Neural progenitor cell (in vitro differentiated cells): ENCODE measurements around the gene RBM42. TPM values are rescaled to one million over a fixed set of nuclear protein-coding genes. Genes with fewer than 3 reads are reported as not detected.

Source experiments
- DNase-seq: peaks from one replicate; pipeline ENCODE4 v3.0.0-alpha.2; 2016; ENCODE audit warnings: low spot score
- H2AFZ ChIP-seq: fragments of 200-600 bp; sonication (generic); replicated peaks from 2 replicates; pipeline ENCODE4 v1.6.1; 2016; ENCODE audit warnings: antibody characterized with exemption
- H3F3A ChIP-seq: fragments of 200-600 bp; sonication (generic); 2 replicates; pipeline ENCODE4 v1.6.1; 2016; ENCODE audit warnings: antibody characterized with exemption, low read depth
- H3K27ac ChIP-seq: fragments of 200-600 bp; sonication (generic); 2 replicates; pipeline ENCODE4 v1.5.1; 2016; ENCODE audit warnings: mild to moderate bottlenecking
- H3K27me3 ChIP-seq: fragments of 200-600 bp; sonication (generic); 2 replicates; pipeline ENCODE4 v1.6.1; 2016; ENCODE audit warnings: mild to moderate bottlenecking, moderate library complexity
- H3K36me3 ChIP-seq: fragments of 200-600 bp; sonication (generic); 2 replicates; pipeline ENCODE4 v1.5.1; 2016
- H3K4me1 ChIP-seq: fragments of 200-600 bp; sonication (generic); 2 replicates; pipeline ENCODE4 v1.6.1; 2016; ENCODE audit warnings: mixed run types
- H3K4me2 ChIP-seq: fragments of 200-600 bp; sonication (generic); 2 replicates; pipeline ENCODE4 v1.6.1; 2016
- H3K4me3 ChIP-seq: fragments of 200-600 bp; sonication (generic); 2 replicates; pipeline ENCODE4 v1.5.1; 2016
- H3K79me2 ChIP-seq: fragments of 200-600 bp; sonication (generic); 2 replicates; pipeline ENCODE4 v1.6.1; 2016; ENCODE audit warnings: low read depth
- H3K9ac ChIP-seq: fragments of 200-600 bp; sonication (generic); 2 replicates; pipeline ENCODE4 v1.6.1; 2016
- H3K9me3 ChIP-seq: fragments of 200-600 bp; sonication (generic); 2 replicates; pipeline ENCODE4 v1.5.1; 2016; ENCODE audit warnings: low read depth
- H4K20me1 ChIP-seq: fragments of 200-600 bp; sonication (generic); 2 replicates; pipeline ENCODE4 v1.6.1; 2016; ENCODE audit warnings: low read depth
- H3K27ac Mint-ChIP-seq: 3 replicates; pipeline ENCODE4 v1.8.0; 2021; ENCODE audit warnings: mixed read lengths
- H3K27me3 Mint-ChIP-seq: 2 replicates; pipeline ENCODE4 v1.8.0; 2022; ENCODE audit warnings: low read depth, mild to moderate bottlenecking, inconsistent platforms, moderate library complexity, mixed read lengths; ENCODE audit not compliant: insufficient read depth
- H3K36me3 Mint-ChIP-seq: 3 replicates; pipeline ENCODE4 v1.8.0; 2021; ENCODE audit warnings: mixed read lengths
- H3K4me1 Mint-ChIP-seq: 3 replicates; pipeline ENCODE4 v1.8.0; 2021; ENCODE audit warnings: mixed read lengths
- H3K4me3 Mint-ChIP-seq: 3 replicates; pipeline ENCODE4 v1.8.0; 2021; ENCODE audit warnings: mild to moderate bottlenecking, moderate library complexity, mixed read lengths
- H3K9me3 Mint-ChIP-seq: 3 replicates; pipeline ENCODE4 v1.8.0; 2020; ENCODE audit warnings: mixed read lengths
- EZH2 ChIP-seq: fragments of 200-600 bp; sonication (generic); IDR thresholded peaks from 2 replicates; pipeline ENCODE4 v1.6.1; 2017; ENCODE audit warnings: antibody characterized with exemption, mild to moderate bottlenecking, moderate library complexity
- EZH2phosphoT487 ChIP-seq: fragments of 200-600 bp; sonication (generic); IDR thresholded peaks from 2 replicates; pipeline ENCODE4 v1.6.1; 2017; ENCODE audit warnings: antibody characterized with exemption
- total RNA-seq: library from RNA; depleted of rRNA; stranded (reverse); fragments of >200 nt; gene quantifications from 2 replicates; pipeline ENCODE4 v1.2.3, GENCODE V29; 2015; ENCODE audit warnings: low replicate concordance
- TF ChIP-seq, protein P1 (sequence below): fragments of 200-600 bp; sonication (generic); IDR thresholded peaks from 2 replicates; pipeline ENCODE4 v1.5.1; 2017; ENCODE audit warnings: antibody characterized with exemption, mild to moderate bottlenecking

Gene RBM42
- total RNA-seq, 1 donor from 2014 or later = 20.1 TPM

GRCh38 chr19:35607661-35608060, 21.2 kb upstream of the RBM42 start:
- peaks cover 6% of the 10 kb centered on the region for H3K27me3 ChIP-seq
- no peaks in the 10 kb centered on the region for H3K4me1 ChIP-seq
- Mint-ChIP-seq H3K4me1 (no peaks in the 10 kb centered on the region), H3K9me3 (peaks cover 19% of the 10 kb centered on the region), H3K27me3 (peaks cover 15% of the 10 kb centered on the region), H3K4me3 (no peak overlapping the region), H3K27ac (no peak overlapping the region), H3K36me3 (no peaks in the 10 kb centered on the region)
- no peaks in the 10 kb centered on the region for H3K9me3 ChIP-seq
- H3F3A ChIP-seq = no peaks in the 10 kb centered on the region
- H4K20me1 ChIP-seq = no peaks in the 10 kb centered on the region
- no peak overlapping the region for H3K27ac ChIP-seq
- TF ChIP-seq EZH2 (no peak), EZH2phosphoT487 (no peak)
- H3K4me2 ChIP-seq = no peak overlapping the region
- DNase-seq = no peak
- H3K9ac ChIP-seq = no peak overlapping the region
- H3K4me3 ChIP-seq = no peak overlapping the region
- no peaks in the 10 kb centered on the region for H3K79me2 ChIP-seq
- H2AFZ ChIP-seq = no peak overlapping the region
- no peaks in the 10 kb centered on the region for H3K36me3 ChIP-seq

DNA sequence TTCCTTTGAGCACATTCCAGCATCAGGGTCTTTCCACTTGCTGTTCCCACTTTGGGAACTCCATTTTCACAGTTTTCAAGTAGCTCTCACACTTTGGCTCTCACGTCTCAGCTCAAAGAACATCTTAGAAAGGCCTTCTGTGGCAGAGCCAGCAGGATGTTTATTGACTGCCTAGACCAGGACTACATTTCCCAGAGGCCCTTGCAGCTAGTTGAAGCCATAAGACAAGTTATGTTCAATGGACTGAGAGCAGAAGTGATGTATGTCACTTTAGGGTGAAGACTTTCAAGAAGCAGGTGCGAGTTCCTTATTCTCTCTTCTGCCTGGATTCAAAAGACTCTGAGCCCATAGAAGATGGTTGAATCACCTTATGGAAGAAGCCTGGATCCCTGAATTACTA, 20.6 kb upstream of the RBM42 start:
- H3K79me2 ChIP-seq = peaks cover 5% of the 10 kb centered on the region
- Mint-ChIP-seq H3K4me1 (no peaks in the 10 kb centered on the region), H3K9me3 (peaks cover 19% of the 10 kb centered on the region), H3K27me3 (peaks cover 12% of the 10 kb centered on the region), H3K27ac (no peak overlapping the region), H3K36me3 (no peaks in the 10 kb centered on the region), H3K4me3 (no peak overlapping the region)
- H4K20me1 ChIP-seq = no peaks in the 10 kb centered on the region
- H3K4me2 ChIP-seq = no peak overlapping the region
- H3K27me3 ChIP-seq = peaks cover 6% of the 10 kb centered on the region
- no peak for DNase-seq
- H2AFZ ChIP-seq = no peak overlapping the region
- H3K4me3 ChIP-seq = no peak overlapping the region
- H3K27ac ChIP-seq = no peak overlapping the region
- no peaks in the 10 kb centered on the region for H3K4me1 ChIP-seq
- TF ChIP-seq, protein P1, sequence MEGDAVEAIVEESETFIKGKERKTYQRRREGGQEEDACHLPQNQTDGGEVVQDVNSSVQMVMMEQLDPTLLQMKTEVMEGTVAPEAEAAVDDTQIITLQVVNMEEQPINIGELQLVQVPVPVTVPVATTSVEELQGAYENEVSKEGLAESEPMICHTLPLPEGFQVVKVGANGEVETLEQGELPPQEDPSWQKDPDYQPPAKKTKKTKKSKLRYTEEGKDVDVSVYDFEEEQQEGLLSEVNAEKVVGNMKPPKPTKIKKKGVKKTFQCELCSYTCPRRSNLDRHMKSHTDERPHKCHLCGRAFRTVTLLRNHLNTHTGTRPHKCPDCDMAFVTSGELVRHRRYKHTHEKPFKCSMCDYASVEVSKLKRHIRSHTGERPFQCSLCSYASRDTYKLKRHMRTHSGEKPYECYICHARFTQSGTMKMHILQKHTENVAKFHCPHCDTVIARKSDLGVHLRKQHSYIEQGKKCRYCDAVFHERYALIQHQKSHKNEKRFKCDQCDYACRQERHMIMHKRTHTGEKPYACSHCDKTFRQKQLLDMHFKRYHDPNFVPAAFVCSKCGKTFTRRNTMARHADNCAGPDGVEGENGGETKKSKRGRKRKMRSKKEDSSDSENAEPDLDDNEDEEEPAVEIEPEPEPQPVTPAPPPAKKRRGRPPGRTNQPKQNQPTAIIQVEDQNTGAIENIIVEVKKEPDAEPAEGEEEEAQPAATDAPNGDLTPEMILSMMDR = no peak
- TF ChIP-seq EZH2phosphoT487 = no peak
- no peak for TF ChIP-seq EZH2
- no peaks in the 10 kb centered on the region for H3K9me3 ChIP-seq
- H3K9ac ChIP-seq = no peak overlapping the region
- no peaks in the 10 kb centered on the region for H3K36me3 ChIP-seq
- no peaks in the 10 kb centered on the region for H3F3A ChIP-seq

DNA sequence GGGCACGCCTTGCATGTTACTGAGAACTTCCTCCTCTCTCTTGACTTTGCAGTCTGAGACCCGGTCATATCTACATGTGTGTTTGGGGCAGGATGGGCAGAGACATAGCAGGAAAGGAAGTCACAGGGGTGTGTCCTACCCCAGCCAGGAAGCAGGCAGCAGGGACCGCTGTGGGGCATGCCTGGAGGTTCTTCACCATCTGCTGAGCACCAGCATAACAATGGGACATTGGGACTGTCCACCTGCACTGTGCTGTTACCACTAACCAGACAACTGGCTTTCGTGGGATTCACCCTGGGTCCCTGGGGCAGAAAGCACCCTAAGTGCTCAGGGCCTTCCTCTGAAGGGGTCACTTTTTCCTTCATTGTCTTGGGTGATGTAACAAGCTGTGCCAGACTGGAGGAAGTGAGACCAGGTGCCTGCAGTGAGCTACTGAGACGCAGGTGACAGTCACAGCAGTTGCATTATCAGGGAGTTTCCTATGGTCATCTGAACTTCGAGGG, 18.9 kb upstream of the RBM42 start:
- no peak overlapping the region for H3K27ac ChIP-seq
- no peak overlapping the region for H3K9ac ChIP-seq
- no peaks in the 10 kb centered on the region for H4K20me1 ChIP-seq
- no peak for DNase-seq
- Mint-ChIP-seq H3K27ac (no peak overlapping the region), H3K9me3 (peaks cover 14% of the 10 kb centered on the region), H3K4me1 (no peaks in the 10 kb centered on the region), H3K4me3 (no peak overlapping the region), H3K36me3 (no peaks in the 10 kb centered on the region), H3K27me3 (peaks cover 12% of the 10 kb centered on the region)
- H3K4me3 ChIP-seq = no peak overlapping the region
- H3K36me3 ChIP-seq = no peaks in the 10 kb centered on the region
- TF ChIP-seq, protein P1 = no peak
- TF ChIP-seq EZH2phosphoT487 = no peak
- no peak overlapping the region for H2AFZ ChIP-seq
- H3K4me2 ChIP-seq = no peak overlapping the region
- no peaks in the 10 kb centered on the region for H3K4me1 ChIP-seq
- no peaks in the 10 kb centered on the region for H3K9me3 ChIP-seq
- H3F3A ChIP-seq = no peaks in the 10 kb centered on the region
- H3K27me3 ChIP-seq = peaks cover 6% of the 10 kb centered on the region
- peaks cover 7% of the 10 kb centered on the region for H3K79me2 ChIP-seq

DNA sequence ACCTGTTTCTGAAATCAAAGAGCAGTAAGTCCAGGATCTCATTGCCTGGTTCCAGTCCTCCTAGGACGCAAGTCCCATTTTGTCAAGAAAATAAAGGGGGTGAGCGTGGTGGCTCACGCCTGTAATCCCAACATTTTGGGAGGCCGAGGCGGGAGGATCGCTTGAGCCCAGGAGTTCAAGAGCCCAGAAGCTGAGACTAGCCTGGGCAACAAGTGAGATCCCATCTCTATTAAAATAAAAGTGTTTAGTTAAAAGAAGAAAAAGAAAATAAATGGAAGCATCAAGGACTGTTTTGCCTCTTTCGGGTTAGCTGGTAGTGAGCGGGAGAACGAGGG, 16.6 kb upstream of the RBM42 start:
- Histone ChIP-seq H3K4me2 (peak overlapping the region; percentile 99), H3K27me3 (peaks cover 6% of the 10 kb centered on the region), H3K36me3 (no peaks in the 10 kb centered on the region), H3K4me1 (no peaks in the 10 kb centered on the region), H2AFZ (peak overlapping the region; percentile 97), H3F3A (no peaks in the 10 kb centered on the region), H3K27ac (no peak overlapping the region), H3K79me2 (peaks cover 7% of the 10 kb centered on the region), H3K9me3 (no peaks in the 10 kb centered on the region), H4K20me1 (no peaks in the 10 kb centered on the region), H3K4me3 (peak overlapping the region; percentile 83), H3K9ac (no peak overlapping the region)
- H3K4me1 Mint-ChIP-seq = no peaks in the 10 kb centered on the region
- no peak overlapping the region for H3K27ac Mint-ChIP-seq
- TF ChIP-seq, protein P1 = no peak
- TF ChIP-seq EZH2phosphoT487 = no peak
- peak; percentile 37 for TF ChIP-seq EZH2
- peaks cover 15% of the 10 kb centered on the region for H3K27me3 Mint-ChIP-seq
- peaks cover 2% of the 10 kb centered on the region for H3K36me3 Mint-ChIP-seq
- no peak for DNase-seq
- H3K4me3 Mint-ChIP-seq = peak overlapping the region; percentile 92
- peaks cover 12% of the 10 kb centered on the region for H3K9me3 Mint-ChIP-seq
